WTC11 (cell line): Measurements from ENCODE around the gene INPPL1. TPM values are rescaled to one million over a fixed set of nuclear protein-coding genes. Genes with fewer than 3 reads are reported as not detected.

Experiments used
- ATAC-seq: fragments of 200-7000 bp; cut with Tn5 transposase; 2 replicates; pipeline ENCODE4 v1.10.0; 2021; ENCODE audit warnings: mild to moderate bottlenecking, moderate library complexity
- CTCF ChIA-PET: fragments of 300-600 bp; sonication (Branson Sonifier 250); formaldehyde crosslinking; loops from one replicate; lab custom pipeline; 2021; ENCODE audit warnings: antibody characterized with exemption; lab: Charles Lee
- POLR2A ChIA-PET: fragments of 350-600 bp; sonication (Branson Sonifier 250); formaldehyde crosslinking; loops from one replicate; lab custom pipeline; 2021; ENCODE audit warnings: antibody characterized with exemption; lab: Charles Lee
- DNase-seq: peaks from one replicate; pipeline ENCODE4 v3.0.0; 2021; ENCODE audit warnings: low spot score
- H3K27ac Mint-ChIP-seq: 2 replicates; pipeline ENCODE4 v1.8.0; 2021; ENCODE audit warnings: mixed read lengths
- H3K27me3 Mint-ChIP-seq: 2 replicates; pipeline ENCODE4 v1.8.0; 2021; ENCODE audit warnings: low read depth, mild to moderate bottlenecking, moderate library complexity, mixed read lengths
- H3K36me3 Mint-ChIP-seq: 2 replicates; pipeline ENCODE4 v1.8.0; 2021; ENCODE audit warnings: mixed read lengths
- H3K4me1 Mint-ChIP-seq: 2 replicates; pipeline ENCODE4 v1.8.0; 2022; ENCODE audit warnings: mixed read lengths
- H3K4me3 Mint-ChIP-seq: 2 replicates; pipeline ENCODE4 v1.8.0; 2021; ENCODE audit warnings: mild to moderate bottlenecking, moderate library complexity, mixed read lengths
- H3K9me3 Mint-ChIP-seq: 2 replicates; pipeline ENCODE4 v1.8.0; 2021; ENCODE audit warnings: mixed read lengths
- CREM ChIP-seq: sonication (generic); formaldehyde crosslinking; IDR thresholded peaks from 2 replicates; pipeline ENCODE4 v1.8.1; 2022; ENCODE audit warnings: mild to moderate bottlenecking, missing genetic modification reagents, moderate library complexity
- ESRRA ChIP-seq: sonication (generic); formaldehyde crosslinking; IDR thresholded peaks from 2 replicates; pipeline ENCODE4 v1.8.1; 2022; ENCODE audit warnings: mild to moderate bottlenecking, missing genetic modification reagents, borderline replicate concordance
- FOXJ3 ChIP-seq: sonication (generic); formaldehyde crosslinking; IDR thresholded peaks from 2 replicates; pipeline ENCODE4 v1.9.0; 2021; ENCODE audit warnings: missing genetic modification reagents, mild to moderate bottlenecking, borderline replicate concordance
- IRF2 ChIP-seq: sonication (generic); formaldehyde crosslinking; IDR thresholded peaks from 2 replicates; pipeline ENCODE4 v1.8.0; 2022; ENCODE audit warnings: low read depth, missing genetic modification reagents, borderline replicate concordance
- MLX ChIP-seq: sonication (generic); formaldehyde crosslinking; IDR thresholded peaks from 2 replicates; pipeline ENCODE4 v1.8.1; 2023; ENCODE audit warnings: mild to moderate bottlenecking, missing genetic modification reagents, moderate library complexity
- NFYB ChIP-seq: sonication (generic); formaldehyde crosslinking; conservative IDR thresholded peaks from 2 replicates; pipeline ENCODE4 v1.8.0; 2022; ENCODE audit warnings: low read depth, missing genetic modification reagents
- OVOL2 ChIP-seq: fragments of 250-450 bp; sonication (Bioruptor Pico); IDR thresholded peaks from 2 replicates; pipeline ENCODE4 v1.9.0; 2021; ENCODE audit warnings: mild to moderate bottlenecking, borderline replicate concordance
- RELA ChIP-seq: sonication (generic); formaldehyde crosslinking; IDR thresholded peaks from 2 replicates; pipeline ENCODE4 v1.8.1; 2022; ENCODE audit warnings: missing genetic modification reagents, mild to moderate bottlenecking, borderline replicate concordance
- SMAD4 ChIP-seq: sonication (generic); formaldehyde crosslinking; IDR thresholded peaks from 2 replicates; pipeline ENCODE4 v1.8.0; 2022; ENCODE audit warnings: mild to moderate bottlenecking, missing genetic modification reagents
- TP53 ChIP-seq: sonication (generic); formaldehyde crosslinking; IDR thresholded peaks from 2 replicates; pipeline ENCODE4 v1.8.1; 2023; ENCODE audit warnings: mild to moderate bottlenecking, missing genetic modification reagents
- ZBTB43 ChIP-seq: sonication (generic); formaldehyde crosslinking; IDR thresholded peaks from 2 replicates; pipeline ENCODE4 v1.8.1; 2023; ENCODE audit warnings: mild to moderate bottlenecking, missing genetic modification reagents
- ZNF121 ChIP-seq: sonication (generic); formaldehyde crosslinking; IDR thresholded peaks from 2 replicates; pipeline ENCODE4 v1.8.0; 2023; ENCODE audit warnings: missing genetic modification reagents
- ZNF232 ChIP-seq: sonication (generic); formaldehyde crosslinking; IDR thresholded peaks from 2 replicates; pipeline ENCODE4 v1.8.0; 2022; ENCODE audit warnings: mild to moderate bottlenecking, missing genetic modification reagents
- ZNF317 ChIP-seq: sonication (generic); formaldehyde crosslinking; IDR thresholded peaks from 2 replicates; pipeline ENCODE4 v1.8.1; 2023; ENCODE audit warnings: low read depth, mild to moderate bottlenecking, moderate library complexity, missing genetic modification reagents, borderline replicate concordance
- ZNF416 ChIP-seq: fragments of 250-450 bp; sonication (Bioruptor Pico); IDR thresholded peaks from 2 replicates; pipeline ENCODE4 v1.9.0; 2021; ENCODE audit warnings: mild to moderate bottlenecking, inconsistent platforms
- total RNA-seq: library from RNA; stranded (reverse); gene quantifications from 3 replicates; pipeline ENCODE4 v1.2.3, GENCODE V29; 2021
- TF ChIP-seq, protein P1 (sequence below): sonication (generic); formaldehyde crosslinking; conservative IDR thresholded peaks from 2 replicates; pipeline ENCODE4 v1.8.1; 2022; ENCODE audit warnings: mild to moderate bottlenecking, missing genetic modification reagents
- TF ChIP-seq, protein P2 (sequence below): sonication (generic); formaldehyde crosslinking; IDR thresholded peaks from 2 replicates; pipeline ENCODE4 v1.8.0; 2022; ENCODE audit warnings: mild to moderate bottlenecking, missing genetic modification reagents

INPPL1 gene
- total RNA-seq, 1 experiment from 2014 or later, result 136 TPM

GRCh38 chr11:72232260-72233055, 7.9 kb downstream of the INPPL1 start:
- Mint-ChIP-seq H3K27ac (no peak overlapping the region), H3K36me3 (peaks cover 55% of the 10 kb centered on the region), H3K9me3 (no peaks in the 10 kb centered on the region), H3K4me1 (no peaks in the 10 kb centered on the region), H3K27me3 (no peaks in the 10 kb centered on the region), H3K4me3 (no peak overlapping the region)
- POLR2A ChIA-PET, result no interaction called here
- ATAC-seq (no peak), DNase-seq (no peak)
- TF ChIP-seq ZNF416 (no peak), CREM (no peak), NFYB (CRISPR knock-in tag) (no peak), ZNF317 (CRISPR knock-in tag) (no peak), ZNF121 (no peak), ZNF232 (CRISPR knock-in tag) (no peak), MLX (CRISPR knock-in tag) (no peak), ESRRA (CRISPR knock-in tag) (no peak), SMAD4 (CRISPR knock-in tag) (no peak)
- TF ChIP-seq, protein P1, sequence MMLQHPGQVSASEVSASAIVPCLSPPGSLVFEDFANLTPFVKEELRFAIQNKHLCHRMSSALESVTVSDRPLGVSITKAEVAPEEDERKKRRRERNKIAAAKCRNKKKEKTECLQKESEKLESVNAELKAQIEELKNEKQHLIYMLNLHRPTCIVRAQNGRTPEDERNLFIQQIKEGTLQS (CRISPR knock-in tag), result no peak
- CTCF ChIA-PET, result no interaction called here

GRCh38 chr11:72233056-72233772, 8.6 kb downstream of the INPPL1 start:
- POLR2A ChIA-PET, result no interaction called here
- TF ChIP-seq SMAD4 (CRISPR knock-in tag) (no peak), FOXJ3 (CRISPR knock-in tag) (no peak), ZNF317 (CRISPR knock-in tag) (no peak), RELA (CRISPR knock-in tag) (no peak), TP53 (no peak), IRF2 (CRISPR knock-in tag) (no peak), OVOL2 (no peak), ZBTB43 (CRISPR knock-in tag) (no peak)
- TF ChIP-seq, protein P1 (CRISPR knock-in tag), result no peak
- TF ChIP-seq, protein P2, sequence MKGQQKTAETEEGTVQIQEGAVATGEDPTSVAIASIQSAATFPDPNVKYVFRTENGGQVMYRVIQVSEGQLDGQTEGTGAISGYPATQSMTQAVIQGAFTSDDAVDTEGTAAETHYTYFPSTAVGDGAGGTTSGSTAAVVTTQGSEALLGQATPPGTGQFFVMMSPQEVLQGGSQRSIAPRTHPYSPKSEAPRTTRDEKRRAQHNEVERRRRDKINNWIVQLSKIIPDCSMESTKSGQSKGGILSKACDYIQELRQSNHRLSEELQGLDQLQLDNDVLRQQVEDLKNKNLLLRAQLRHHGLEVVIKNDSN (CRISPR knock-in tag), result no peak
- TF ChIP-seq, all 79 proteins: peak for 0
- DNase-seq (no peak), ATAC-seq (no peak)
- Mint-ChIP-seq H3K4me1 (peaks cover 4% of the 10 kb centered on the region), H3K27ac (no peak overlapping the region), H3K9me3 (no peaks in the 10 kb centered on the region), H3K4me3 (no peak overlapping the region), H3K27me3 (peaks cover under 1% of the 10 kb centered on the region), H3K36me3 (peaks cover 55% of the 10 kb centered on the region)
- CTCF ChIA-PET, result no interaction called here
